ENCODE measurements around the gene ZNF407. TPM values are rescaled to one million over a fixed set of nuclear protein-coding genes. Genes with fewer than 3 reads are reported as not detected.

Gene ZNF407
- total and polyA plus RNA-seq, 2 of the 13 experiments (the other 11 are each of a cell fraction or from before 2014, with no cell fraction given), result 2.3 to 8.7 TPM

DNA sequence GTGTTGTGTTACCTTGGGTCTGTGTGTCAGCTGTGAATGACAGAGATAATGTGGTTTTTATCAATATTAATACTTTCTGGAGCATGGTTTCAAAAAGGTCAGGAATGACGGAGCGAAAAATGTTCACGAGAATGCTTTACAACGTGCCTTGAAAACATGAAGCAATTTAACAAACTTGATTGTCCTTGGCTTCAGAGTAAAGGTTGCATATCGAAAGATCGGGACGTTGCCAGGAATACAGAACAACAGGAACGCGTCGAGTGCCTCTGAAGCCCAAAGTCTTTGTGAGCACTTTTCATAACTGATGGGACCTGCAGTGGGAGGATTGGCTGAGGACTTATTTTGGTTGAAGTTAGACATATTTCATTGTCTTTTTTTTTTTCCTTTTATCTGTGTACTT is 206.1 kb downstream of the ZNF407 start (continued):
- TF ChIP-seq, protein P1, sequence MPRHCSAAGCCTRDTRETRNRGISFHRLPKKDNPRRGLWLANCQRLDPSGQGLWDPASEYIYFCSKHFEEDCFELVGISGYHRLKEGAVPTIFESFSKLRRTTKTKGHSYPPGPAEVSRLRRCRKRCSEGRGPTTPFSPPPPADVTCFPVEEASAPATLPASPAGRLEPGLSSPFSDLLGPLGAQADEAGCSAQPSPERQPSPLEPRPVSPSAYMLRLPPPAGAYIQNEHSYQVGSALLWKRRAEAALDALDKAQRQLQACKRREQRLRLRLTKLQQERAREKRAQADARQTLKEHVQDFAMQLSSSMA (CRISPR knock-in tag; IDR thresholded peaks at IDR 0.05), result no peak
- no peak for TF ChIP-seq CCAR2 (optimal IDR thresholded peaks at IDR 0.05; ENCODE audit: low read depth, low read length)
- TF ChIP-seq RARG (CRISPR knock-in tag; IDR thresholded peaks at IDR 0.05; ENCODE audit: low read depth), result no peak
- TF ChIP-seq MEIS2 (CRISPR knock-in tag; IDR thresholded peaks at IDR 0.05), result no peak
- TF ChIP-seq, protein P2, sequence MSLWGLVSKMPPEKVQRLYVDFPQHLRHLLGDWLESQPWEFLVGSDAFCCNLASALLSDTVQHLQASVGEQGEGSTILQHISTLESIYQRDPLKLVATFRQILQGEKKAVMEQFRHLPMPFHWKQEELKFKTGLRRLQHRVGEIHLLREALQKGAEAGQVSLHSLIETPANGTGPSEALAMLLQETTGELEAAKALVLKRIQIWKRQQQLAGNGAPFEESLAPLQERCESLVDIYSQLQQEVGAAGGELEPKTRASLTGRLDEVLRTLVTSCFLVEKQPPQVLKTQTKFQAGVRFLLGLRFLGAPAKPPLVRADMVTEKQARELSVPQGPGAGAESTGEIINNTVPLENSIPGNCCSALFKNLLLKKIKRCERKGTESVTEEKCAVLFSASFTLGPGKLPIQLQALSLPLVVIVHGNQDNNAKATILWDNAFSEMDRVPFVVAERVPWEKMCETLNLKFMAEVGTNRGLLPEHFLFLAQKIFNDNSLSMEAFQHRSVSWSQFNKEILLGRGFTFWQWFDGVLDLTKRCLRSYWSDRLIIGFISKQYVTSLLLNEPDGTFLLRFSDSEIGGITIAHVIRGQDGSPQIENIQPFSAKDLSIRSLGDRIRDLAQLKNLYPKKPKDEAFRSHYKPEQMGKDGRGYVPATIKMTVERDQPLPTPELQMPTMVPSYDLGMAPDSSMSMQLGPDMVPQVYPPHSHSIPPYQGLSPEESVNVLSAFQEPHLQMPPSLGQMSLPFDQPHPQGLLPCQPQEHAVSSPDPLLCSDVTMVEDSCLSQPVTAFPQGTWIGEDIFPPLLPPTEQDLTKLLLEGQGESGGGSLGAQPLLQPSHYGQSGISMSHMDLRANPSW (CRISPR knock-in tag; IDR thresholded peaks at IDR 0.05; ENCODE audit: borderline replicate concordance), result no peak
- TF ChIP-seq ISX (CRISPR knock-in tag; conservative IDR thresholded peaks at IDR 0.05), result no peak

DNA sequence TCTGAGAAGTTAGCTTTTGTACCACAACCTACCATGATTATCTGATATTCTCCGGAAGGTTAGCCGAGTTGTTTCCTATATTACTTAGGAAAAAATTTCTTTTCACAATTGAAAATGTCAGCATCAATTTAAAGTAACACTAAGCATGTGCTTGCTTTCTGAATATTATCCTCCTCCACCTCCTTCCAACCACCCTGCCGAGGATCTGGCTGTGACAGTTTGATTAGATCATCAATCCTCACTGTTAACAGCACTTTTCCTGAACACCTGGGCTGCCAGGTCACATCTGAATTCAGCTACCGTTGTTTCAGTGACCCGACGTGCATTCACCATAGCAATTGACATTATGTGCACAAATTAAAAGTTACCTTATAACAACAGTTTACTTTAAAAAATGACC is 207.0 kb downstream of the ZNF407 start:
- ChIA-PET POLR2A (no interaction called here), CTCF (ENCODE audit: low intra/inter-chr PET ratio, low total read pairs) (no interaction called here)
- Histone ChIP-seq H3K79me2 (ENCODE audit: insufficient read depth, low read length) (no peaks in the 10 kb centered on the region), H3K4me3 (replicated peaks in 1 of 3; ENCODE audit: insufficient read depth in 1 of 3, low read depth in 2 of 3, low read length in 3 of 3) (no peak overlapping the region), H4K20me1 (ENCODE audit: insufficient read depth, low read length) (no peaks in the 10 kb centered on the region), H3K4me1 (ENCODE audit: insufficient read depth, low read length) (no peaks in the 10 kb centered on the region), H3K27me3 (ENCODE audit: control insufficient read depth in 1 of 2, insufficient read depth in 2 of 2, low read length in 2 of 2) (no peaks in the 10 kb centered on the region), H3K9ac (ENCODE audit: insufficient read depth, low read depth, low read length) (no peak overlapping the region), H3K9me3 (ENCODE audit: low read length) (no peaks in the 10 kb centered on the region), H3K27ac (ENCODE audit: extremely low read length, insufficient read depth, low read length) (no peak overlapping the region), H2AFZ (ENCODE audit: low read length) (no peak overlapping the region), H3K36me3 (replicated peaks in 1 of 2; ENCODE audit: control insufficient read depth in 1 of 2, insufficient read depth in 2 of 2, low read length in 2 of 2) (no peaks in the 10 kb centered on the region), H3K4me2 (ENCODE audit: low read depth, low read length) (no peak overlapping the region)
- in situ Hi-C loops (cut with HindIII; ENCODE audit: extremely low pct_ligation_motif_present, low pct_unique_long_range_greater_than_20kb), result no loop called here
- intact Hi-C loops (cut with micrococcal nuclease; ENCODE audit: unreplicated experiment), result no loop called here
- WGBS (ENCODE audit: low lambda C conversion rate), result 89% methylated on average over 6 of the region's 6 CpGs
- DNase-seq (ENCODE audit: low spot score) (no peak), ATAC-seq (no peak), FAIRE-seq (no peak)
- no TSS peak for BruUV-seq (replicated peaks)
- TF ChIP-seq, protein P3, sequence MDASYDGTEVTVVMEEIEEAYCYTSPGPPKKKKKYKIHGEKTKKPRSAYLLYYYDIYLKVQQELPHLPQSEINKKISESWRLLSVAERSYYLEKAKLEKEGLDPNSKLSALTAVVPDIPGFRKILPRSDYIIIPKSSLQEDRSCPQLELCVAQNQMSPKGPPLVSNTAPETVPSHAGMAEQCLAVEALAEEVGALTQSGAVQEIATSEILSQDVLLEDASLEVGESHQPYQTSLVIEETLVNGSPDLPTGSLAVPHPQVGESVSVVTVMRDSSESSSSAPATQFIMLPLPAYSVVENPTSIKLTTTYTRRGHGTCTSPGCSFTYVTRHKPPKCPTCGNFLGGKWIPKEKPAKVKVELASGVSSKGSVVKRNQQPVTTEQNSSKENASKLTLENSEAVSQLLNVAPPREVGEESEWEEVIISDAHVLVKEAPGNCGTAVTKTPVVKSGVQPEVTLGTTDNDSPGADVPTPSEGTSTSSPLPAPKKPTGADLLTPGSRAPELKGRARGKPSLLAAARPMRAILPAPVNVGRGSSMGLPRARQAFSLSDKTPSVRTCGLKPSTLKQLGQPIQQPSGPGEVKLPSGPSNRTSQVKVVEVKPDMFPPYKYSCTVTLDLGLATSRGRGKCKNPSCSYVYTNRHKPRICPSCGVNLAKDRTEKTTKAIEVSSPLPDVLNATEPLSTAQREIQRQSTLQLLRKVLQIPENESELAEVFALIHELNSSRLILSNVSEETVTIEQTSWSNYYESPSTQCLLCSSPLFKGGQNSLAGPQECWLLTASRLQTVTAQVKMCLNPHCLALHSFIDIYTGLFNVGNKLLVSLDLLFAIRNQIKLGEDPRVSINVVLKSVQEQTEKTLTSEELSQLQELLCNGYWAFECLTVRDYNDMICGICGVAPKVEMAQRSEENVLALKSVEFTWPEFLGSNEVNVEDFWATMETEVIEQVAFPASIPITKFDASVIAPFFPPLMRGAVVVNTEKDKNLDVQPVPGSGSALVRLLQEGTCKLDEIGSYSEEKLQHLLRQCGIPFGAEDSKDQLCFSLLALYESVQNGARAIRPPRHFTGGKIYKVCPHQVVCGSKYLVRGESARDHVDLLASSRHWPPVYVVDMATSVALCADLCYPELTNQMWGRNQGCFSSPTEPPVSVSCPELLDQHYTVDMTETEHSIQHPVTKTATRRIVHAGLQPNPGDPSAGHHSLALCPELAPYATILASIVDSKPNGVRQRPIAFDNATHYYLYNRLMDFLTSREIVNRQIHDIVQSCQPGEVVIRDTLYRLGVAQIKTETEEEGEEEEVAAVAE (CRISPR knock-in tag; IDR thresholded peaks at IDR 0.05; ENCODE audit: borderline replicate concordance), result no peak
- TF ChIP-seq, protein P4, sequence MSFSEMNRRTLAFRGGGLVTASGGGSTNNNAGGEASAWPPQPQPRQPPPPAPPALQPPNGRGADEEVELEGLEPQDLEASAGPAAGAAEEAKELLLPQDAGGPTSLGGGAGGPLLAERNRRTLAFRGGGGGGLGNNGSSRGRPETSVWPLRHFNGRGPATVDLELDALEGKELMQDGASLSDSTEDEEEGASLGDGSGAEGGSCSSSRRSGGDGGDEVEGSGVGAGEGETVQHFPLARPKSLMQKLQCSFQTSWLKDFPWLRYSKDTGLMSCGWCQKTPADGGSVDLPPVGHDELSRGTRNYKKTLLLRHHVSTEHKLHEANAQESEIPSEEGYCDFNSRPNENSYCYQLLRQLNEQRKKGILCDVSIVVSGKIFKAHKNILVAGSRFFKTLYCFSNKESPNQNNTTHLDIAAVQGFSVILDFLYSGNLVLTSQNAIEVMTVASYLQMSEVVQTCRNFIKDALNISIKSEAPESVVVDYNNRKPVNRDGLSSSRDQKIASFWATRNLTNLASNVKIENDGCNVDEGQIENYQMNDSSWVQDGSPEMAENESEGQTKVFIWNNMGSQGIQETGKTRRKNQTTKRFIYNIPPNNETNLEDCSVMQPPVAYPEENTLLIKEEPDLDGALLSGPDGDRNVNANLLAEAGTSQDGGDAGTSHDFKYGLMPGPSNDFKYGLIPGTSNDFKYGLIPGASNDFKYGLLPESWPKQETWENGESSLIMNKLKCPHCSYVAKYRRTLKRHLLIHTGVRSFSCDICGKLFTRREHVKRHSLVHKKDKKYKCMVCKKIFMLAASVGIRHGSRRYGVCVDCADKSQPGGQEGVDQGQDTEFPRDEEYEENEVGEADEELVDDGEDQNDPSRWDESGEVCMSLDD (CRISPR knock-in tag; IDR thresholded peaks at IDR 0.05; ENCODE audit: borderline replicate concordance), result no peak
- TF ChIP-seq RFX3 (CRISPR knock-in tag; IDR thresholded peaks at IDR 0.05) (no peak), ZNF644 (CRISPR knock-in tag; IDR thresholded peaks at IDR 0.05; ENCODE audit: low read depth) (no peak)
- TF ChIP-seq, protein P5, sequence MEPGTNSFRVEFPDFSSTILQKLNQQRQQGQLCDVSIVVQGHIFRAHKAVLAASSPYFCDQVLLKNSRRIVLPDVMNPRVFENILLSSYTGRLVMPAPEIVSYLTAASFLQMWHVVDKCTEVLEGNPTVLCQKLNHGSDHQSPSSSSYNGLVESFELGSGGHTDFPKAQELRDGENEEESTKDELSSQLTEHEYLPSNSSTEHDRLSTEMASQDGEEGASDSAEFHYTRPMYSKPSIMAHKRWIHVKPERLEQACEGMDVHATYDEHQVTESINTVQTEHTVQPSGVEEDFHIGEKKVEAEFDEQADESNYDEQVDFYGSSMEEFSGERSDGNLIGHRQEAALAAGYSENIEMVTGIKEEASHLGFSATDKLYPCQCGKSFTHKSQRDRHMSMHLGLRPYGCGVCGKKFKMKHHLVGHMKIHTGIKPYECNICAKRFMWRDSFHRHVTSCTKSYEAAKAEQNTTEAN (CRISPR knock-in tag; conservative IDR thresholded peaks at IDR 0.05), result no peak
